DMS79 (cell line): ENCODE data around the gene IDH2.

Experiments
- DNase-seq: peaks from one replicate; lab custom pipeline; 2025; lab: John Stamatoyannopoulos, UW

The IDH2 gene

DNA sequence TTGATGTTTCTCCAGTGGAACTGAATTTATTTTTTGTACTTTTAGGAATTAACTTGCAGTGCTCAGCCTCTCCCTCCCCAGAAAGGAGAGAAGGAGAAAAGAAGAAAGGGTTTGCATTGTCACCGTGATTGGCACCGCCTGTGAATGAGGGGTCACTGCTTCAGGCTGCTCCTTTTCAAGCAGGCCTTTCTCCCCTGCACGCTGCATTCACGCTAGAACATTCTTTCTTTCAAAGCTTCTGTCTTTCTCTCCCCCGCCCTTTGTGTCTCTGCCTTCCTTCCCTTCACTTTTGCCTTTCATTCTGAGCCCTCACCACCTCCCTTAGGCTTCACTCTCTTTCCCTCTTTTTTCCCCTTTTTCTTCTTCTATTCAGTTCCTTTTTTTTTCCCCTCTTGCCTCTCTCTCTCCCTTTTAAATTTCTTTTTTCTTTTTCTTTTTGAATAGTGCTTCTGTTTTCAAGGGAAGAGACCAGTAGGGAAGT lies 58.7 kb downstream of the IDH2 start:
- no peak for DNase-seq

DNA sequence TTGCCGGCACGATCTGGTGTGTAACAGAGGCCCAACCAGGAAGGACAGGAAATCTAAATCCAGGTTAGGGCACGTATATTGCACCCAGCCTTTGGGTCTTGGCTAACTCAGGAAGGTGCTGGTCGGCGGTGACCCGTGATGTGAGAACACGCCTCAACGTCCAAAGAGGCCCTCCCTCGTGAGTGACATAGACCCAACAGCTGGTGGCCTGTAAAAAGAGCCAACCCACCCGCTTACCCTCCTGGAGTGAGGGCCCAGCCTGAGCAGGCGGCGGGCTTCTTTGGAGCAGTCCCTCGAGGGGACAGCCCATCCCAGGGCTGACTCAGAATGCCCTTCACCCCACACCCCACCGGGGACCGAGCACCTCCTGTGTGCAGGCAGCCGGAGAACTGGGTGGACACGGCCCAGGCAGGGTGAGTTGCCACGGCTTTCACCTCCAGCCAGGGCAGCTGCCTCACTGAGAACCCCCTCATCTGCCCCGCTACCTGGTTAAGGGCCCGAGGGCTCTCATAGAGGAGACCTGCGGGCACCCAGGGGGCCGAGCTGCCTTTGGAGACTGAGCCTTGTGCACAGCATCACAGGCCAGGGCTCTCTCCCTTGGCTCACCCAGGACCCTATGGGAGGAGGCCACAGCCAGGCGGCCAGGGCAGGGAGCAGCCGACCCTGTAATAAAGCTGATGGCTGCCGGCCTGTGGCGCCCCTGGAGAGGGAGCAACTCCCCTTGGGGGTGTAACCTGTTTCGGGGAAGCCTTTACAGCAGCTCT lies 59.3 kb downstream of the IDH2 start:
- no peak for DNase-seq

DNA sequence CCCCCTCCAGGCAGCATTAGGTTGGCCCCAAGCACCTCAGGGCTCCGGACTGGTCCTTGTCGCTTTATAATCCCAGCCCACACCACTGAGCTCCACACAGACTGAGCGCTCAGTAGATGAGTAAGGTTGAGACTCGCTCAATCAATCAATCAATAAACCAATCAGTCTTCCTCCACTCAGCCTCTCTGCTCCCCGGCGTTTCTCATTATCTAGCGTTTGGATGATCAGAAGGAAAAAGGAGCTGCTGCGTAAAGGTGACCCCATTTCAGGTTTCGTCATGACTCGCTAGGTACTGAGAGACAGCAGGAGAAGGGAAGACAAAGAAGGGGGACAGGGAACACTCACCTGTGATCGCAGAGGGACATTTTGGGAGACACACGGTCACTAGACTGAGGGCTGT lies 59.9 kb downstream of the IDH2 start:
- no peak for DNase-seq

DNA sequence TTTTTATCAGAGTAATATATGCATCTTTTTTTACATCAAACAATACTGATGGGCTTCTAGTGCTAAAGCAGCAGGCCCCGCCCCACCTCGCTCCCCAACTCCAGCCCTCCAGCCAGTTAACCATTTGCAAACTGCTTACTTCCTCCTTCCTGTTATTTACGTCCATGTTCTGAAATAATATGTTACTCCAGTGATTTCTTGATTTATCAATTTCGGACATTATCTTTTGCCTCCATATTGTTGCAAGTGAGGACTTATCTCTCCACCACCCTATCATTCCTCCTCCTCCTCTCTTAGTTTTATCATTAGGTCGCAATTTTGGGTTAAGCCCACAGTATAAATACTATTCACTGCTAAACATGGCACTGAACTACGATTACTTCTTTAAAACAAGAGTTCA lies 61.6 kb downstream of the IDH2 start:
- no peak for DNase-seq

DNA sequence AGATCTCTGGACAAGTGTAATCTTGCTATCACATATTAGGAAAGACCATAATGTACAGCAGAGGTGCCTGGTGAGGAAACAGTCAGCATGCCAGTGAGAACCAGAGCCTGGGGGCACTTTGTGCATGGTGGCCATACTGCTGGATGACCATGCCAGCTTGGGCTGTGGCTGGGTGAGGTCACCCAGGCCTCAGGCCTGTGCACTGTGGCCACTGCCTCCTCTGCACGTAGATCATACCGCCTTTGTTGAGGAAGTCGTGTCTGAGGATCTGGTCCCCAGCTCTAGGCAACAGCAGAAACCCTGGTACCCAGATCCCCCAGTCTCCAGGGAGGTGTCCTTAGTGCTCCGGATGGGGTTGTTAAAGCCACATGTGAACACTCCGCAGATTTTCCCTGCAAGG lies 62.3 kb downstream of the IDH2 start:
- no peak for DNase-seq

DNA sequence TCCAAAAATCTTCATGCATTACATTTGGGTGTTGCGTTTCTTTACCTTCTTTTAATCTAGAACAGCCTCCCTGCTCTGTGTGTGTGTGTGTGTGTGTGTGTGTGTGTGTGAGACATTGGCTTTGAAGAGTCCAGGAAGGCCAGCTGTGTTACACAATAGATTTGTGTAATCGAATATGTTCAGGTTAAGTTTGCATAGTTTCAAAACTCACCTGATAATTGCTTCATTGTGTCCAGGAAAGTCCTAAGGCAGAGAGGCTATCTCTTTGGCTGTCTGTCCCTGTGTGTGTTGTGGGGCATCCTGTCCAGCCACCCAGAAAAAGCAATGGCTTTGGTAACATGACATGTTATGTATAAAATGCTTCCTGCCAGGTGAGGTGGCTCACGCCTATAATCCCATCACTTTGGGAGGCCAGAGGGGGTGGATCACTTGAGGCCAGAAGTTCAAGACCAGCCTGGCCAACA lies 63.6 kb downstream of the IDH2 start:
- no peak for DNase-seq

DNA sequence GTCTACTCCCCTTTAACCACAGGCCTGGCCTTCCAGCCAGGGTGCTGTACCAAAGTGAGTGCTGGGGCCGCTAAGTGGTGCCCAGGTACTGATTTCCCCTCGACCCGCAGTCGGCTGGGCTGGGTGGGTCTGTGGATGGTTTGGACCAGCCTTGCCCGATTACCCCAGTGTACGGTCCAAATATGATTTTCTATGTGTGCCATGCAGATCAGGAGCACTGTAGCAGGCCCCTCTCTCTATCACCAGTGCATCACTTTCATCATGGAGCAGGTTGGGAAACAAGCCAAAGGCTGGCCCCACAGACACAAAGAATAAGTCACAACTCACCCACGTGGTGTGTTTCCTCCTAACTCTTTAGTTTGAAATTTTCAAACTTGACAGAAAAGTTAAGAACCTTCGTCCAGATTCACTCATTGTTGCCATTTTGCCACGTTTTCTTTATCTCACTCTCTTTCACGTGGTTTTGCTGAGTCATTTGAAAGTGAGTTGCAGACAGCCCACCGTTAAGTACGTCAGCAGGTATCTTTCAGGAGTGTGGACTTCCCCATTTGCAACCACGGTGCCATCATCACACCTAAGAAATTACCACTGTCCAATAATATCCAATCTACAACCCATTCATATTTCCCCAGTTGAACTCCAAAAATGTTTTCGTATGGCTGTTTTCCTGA lies 64.2 kb downstream of the IDH2 start:
- DNase-seq: no peak

DNA sequence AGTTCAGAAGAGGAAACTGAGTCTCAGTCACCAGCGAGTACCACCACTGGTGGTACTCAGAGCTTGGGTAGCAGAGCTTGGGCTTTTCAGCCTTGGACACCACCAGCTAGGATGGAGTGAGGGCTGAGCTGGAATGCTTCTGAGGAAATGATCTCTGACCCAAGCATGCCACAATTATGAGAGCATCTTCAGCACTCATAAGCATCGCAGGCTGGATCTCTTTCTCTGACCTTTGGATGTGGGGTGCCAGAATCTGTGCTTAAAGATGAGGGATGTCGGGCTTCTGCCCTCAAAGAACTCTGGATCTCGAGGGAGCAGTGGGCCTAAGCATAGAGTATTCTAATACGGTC lies 64.8 kb downstream of the IDH2 start:
- no peak for DNase-seq

DNA sequence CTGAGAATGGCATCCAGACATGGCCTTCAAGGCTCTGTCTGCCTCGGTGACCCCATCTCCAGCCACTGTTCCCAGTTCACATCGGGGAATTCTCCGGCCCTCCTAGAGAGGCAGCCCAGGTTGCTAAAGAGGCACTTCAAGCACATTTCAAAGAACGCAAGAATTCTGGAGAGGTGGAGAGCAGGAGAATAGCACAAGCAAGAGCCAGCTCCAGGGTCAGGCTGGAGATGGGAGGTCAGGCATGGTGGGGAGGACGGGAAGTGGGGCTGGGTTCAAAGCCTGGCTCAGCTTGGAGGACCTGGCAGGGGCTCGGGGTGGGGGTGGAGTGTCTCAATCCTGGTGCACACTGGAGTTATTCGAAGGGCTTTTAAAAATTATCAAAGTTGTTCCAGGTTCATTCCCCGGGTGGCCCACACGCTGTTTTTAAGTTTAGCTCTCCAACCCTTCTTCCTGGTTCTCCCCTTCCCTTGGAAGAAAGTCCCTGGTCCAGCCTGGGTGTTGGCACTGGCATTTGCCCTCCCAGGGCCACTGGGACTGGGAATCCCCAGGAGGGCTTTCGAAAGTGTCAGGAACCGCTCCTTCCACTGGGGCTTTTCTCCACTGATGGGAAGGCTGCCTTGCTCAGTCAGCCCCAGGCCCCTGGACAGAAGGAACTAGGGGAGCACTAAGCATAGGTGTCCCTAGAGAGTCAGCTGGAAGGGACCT lies 65.3 kb downstream of the IDH2 start:
- no peak for DNase-seq

DNA sequence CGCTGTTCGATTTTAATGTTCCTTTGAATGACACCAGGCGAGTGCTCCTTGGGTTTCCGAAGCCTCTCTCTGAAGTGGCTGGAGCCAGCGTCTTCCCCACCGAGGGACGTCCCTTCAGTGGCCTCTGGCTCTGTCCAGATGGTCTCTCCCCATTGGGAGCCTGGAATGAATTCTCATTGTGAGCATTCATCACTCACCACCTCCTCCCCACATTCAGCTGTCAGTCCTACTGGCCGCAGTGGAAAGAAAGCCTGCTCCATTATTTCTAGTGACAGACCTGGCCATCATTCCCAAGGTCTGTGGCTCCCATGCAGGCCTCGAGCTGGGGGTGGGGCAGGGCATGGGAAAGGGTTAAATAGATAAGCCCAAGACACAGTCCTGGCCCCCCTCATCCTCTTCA lies 65.9 kb downstream of the IDH2 start:
- DNase-seq: no peak

DNA sequence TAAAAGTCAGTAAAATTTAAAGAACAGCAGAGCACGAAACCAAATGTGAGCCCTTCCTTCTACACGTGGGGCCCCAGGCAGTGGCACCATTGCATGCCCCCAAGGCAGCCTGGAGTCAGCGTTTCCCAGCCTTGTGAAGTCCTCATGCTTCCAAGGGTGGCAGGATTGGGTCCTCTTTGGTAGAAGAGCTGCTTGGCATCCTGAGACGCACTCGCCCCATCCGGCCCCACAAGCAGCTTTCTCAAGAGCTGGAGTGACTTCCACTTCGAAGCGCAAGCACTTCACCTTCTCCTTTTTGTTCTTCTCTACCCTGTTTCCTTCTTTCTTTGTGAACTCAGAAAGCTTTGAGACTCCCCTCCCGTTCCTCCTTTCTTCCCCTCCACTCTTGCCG lies 66.4 kb downstream of the IDH2 start:
- DNase-seq: no peak

DNA sequence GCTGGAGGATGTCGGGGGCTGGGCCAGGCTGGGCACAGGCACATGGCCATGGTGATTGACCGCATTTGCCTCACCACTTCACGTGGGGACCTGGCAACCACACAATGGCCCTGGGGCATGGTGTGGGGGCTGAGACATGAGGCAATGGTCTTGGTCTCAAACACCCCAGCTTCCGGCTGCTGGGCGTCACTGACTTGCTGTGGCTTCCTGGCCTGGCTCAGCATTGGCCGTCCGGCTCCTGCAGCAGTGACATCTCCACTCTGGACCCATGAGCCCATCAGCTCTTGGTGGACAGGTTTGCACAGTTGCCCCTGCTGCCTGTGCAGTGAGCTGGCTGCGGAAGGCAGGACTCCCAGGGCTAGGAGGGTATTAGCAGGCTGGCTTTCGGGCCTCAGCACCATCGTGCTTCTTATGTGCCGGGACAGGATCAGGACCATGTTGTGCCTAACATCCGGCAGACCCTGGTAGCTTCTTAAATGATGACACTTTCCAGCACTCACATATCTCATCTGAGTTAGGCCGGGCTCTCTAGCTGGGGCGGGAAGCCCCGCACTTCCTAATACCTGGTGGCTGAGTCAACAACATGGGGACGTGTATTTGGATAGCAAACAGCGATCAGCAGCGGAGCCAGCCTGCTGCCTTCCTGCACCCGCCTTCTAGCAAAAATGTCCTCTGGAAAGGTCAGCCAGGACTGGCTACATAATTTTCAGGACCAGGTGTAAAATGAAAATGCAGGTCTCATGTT lies 67.0 kb downstream of the IDH2 start:
- DNase-seq: peak; percentile 2

DNA sequence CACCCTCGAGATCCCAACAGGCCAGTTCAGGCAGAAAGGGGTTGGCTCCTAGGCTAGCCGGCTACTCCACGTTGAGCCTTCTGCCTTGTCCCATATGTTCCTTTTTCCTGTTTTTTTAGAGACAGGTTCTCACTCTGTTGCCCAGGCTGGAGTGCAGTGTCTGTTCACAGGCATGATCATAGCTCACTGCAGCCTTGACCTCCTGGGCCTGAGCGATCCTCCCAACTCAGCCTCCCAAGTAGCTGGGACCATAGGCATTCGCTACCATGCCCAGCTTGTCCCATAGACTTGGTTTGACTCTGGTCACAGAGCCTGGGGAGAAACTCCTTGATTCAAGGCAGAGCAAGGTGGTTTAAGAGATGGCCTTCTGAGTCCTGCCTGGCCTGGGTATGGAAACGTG lies 68.8 kb downstream of the IDH2 start:
- DNase-seq: no peak
